Stimulated activated naive CD4-positive, alpha-beta T cell (primary cell): ENCODE data around the gene ARID3C.
"Not testable (repeated sequence)": the region's sequence is repeated elsewhere in the genome, so short reads cannot be mapped to it uniquely, and the experiment has no call there.

Experiments used
- DNase-seq, 6 experiments: peaks; one replicate each; lab custom pipeline; 2025; lab: John Stamatoyannopoulos, UW

Gene ARID3C

GRCh38 chr9:34651876-34652601 lies 23.2 kb upstream of the ARID3C start, which contains the start of gene IL11RA:
Gene IL11RA, plus strand, starts transcription at chr9:34652185. Its CDS starts 3,033 bp downstream, at chr9:34655218.
- peak in 1 of 6 experiments; percentile 8 for DNase-seq

- no peak for DNase-seq
These were observed 22.5 kb upstream of the ARID3C start for GRCh38 chr9:34651321-34651720.

GRCh38 chr9:34650816-34651215 lies 21.9 kb upstream of the ARID3C start:
- DNase-seq = no peak

GRCh38 chr9:34648673-34649072 lies 19.8 kb upstream of the ARID3C start:
- no peak for DNase-seq

GRCh38 chr9:34647651-34648050 lies 18.8 kb upstream of the ARID3C start:
- no peak for DNase-seq

GRCh38 chr9:34647084-34647403 lies 18.2 kb upstream of the ARID3C start:
- no peak for DNase-seq

GRCh38 chr9:34646211-34647083 lies 17.6 kb upstream of the ARID3C start, which contains the start of gene GALT:
Gene GALT, plus strand, starts transcription at chr9:34646675. Its CDS starts 30 bp downstream, at chr9:34646705.
- DNase-seq = peak; percentile 83 to 97 (median 91)

GRCh38 chr9:34644766-34645314 lies 16.0 kb upstream of the ARID3C start:
- no peak for DNase-seq

GRCh38 chr9:34642679-34643078 lies 13.8 kb upstream of the ARID3C start:
- no peak for DNase-seq

- not testable (repeated sequence) for DNase-seq
These were observed 10.5 kb upstream of the ARID3C start for GRCh38 chr9:34639322-34639721.

- DNase-seq = no peak
These were observed 9.2 kb upstream of the ARID3C start for GRCh38 chr9:34638138-34638445.

GRCh38 chr9:34637356-34638137 lies 8.7 kb upstream of the ARID3C start, which contains the start of gene SIGMAR1:
Gene SIGMAR1, minus strand, starts transcription at chr9:34637787. Its CDS starts 90 bp downstream, at chr9:34637697.
- DNase-seq = peak; percentile 83 to 94 (median 91)

GRCh38 chr9:34636791-34637355 lies 8.0 kb upstream of the ARID3C start:
- peak in 1 of 6 experiments; percentile 37 for DNase-seq

GRCh38 chr9:34635556-34635955 lies 6.7 kb upstream of the ARID3C start:
- no peak for DNase-seq

GRCh38 chr9:34634551-34635248 lies 5.8 kb upstream of the ARID3C start:
- DNase-seq = no peak

GRCh38 chr9:34633851-34634550 lies 5.1 kb upstream of the ARID3C start:
- DNase-seq = peak; percentile 54 to 79 (median 68)

GRCh38 chr9:34633166-34633565 lies 4.3 kb upstream of the ARID3C start:
- no peak for DNase-seq

- DNase-seq = no peak
These were observed 1.7 kb upstream of the ARID3C start for GRCh38 chr9:34630402-34631154.

GRCh38 chr9:34629491-34629808 lies 584 bp upstream of the ARID3C start:
- peak in 1 of 6 experiments; percentile 25 for DNase-seq
